BLaER1 (cell line): ENCODE measurements around the gene OSBPL5.

Experiments
- H3K27ac ChIP-seq: shearing (Covaris generic); formaldehyde crosslinking; 2 replicates; pipeline ENCODE4 v1.8.1; 2022
- H3K27me3 ChIP-seq: shearing (Covaris generic); formaldehyde crosslinking; 2 replicates; pipeline ENCODE4 v1.8.1; 2022
- H3K36me3 ChIP-seq: shearing (Covaris generic); formaldehyde crosslinking; 2 replicates; pipeline ENCODE4 v1.8.1; 2022
- H3K4me1 ChIP-seq: shearing (Covaris generic); formaldehyde crosslinking; 2 replicates; pipeline ENCODE4 v1.8.1; 2022
- H3K4me2 ChIP-seq: shearing (Covaris generic); formaldehyde crosslinking; 2 replicates; pipeline ENCODE4 v1.8.1; 2022
- H3K4me3 ChIP-seq: shearing (Covaris generic); formaldehyde crosslinking; 2 replicates; pipeline ENCODE4 v1.8.1; 2022
- H3K9ac ChIP-seq: shearing (Covaris generic); formaldehyde crosslinking; 2 replicates; pipeline ENCODE4 v1.8.1; 2022
- H3K9me3 ChIP-seq: shearing (Covaris generic); formaldehyde crosslinking; 2 replicates; pipeline ENCODE4 v1.8.1; 2022
- H4K20me1 ChIP-seq: shearing (Covaris generic); formaldehyde crosslinking; 2 replicates; pipeline ENCODE4 v1.8.1; 2022
- Cebpa-rat ChIP-seq: shearing (Covaris generic); IDR thresholded peaks from 2 replicates; pipeline ENCODE4 v1.8.1; 2022

OSBPL5 gene

DNA sequence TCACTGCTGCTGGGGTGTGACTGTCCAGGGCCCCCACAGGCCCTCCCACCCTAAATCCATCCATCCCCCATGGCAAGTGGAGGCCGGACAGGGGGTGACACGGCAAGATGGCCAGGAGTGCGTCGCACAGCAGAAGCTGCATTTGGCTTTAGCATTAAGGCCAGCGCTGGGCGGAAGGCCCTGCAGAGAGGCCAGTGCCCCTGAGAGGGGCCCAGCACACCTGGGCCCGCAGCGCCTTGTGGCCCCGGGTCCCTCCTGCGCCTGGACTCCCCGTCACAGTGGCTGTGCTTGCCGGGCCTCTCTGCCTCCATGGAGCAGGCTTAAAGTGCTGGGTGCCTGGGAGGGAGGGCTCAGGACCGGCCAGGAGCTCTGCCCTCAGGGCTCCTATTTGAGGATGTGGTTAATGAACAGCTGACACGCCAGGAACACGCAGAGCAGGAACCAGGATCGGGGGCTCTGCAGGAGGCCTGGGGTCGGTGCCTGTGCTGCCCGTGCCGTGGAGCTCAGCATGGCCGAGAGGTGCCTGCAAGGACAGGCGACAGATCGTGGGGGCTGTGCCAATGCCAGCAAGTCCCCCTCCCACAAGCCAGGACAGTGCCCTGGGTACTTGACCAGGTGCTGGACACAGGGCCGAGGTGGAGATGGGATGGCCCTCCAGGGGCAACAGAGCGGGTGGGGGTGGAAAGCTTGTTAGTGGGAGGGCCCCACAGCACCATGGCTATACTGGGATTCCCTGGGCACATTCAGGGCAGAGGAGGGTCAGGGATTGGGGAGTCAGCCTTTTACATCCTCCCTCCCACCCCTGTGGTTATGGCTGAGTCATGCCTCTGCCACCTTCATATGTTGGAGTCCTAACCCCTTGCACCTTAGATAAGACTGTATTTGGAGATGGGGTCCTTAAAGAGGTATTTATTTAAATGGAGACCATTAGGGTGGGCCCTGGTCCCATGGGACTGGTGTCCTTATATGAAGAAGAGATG is 77.0 kb downstream of the OSBPL5 start:
- peaks cover 15% of the 10 kb centered on the region; the same call in 1 of the 2 replicates for H4K20me1 ChIP-seq
- H3K27ac ChIP-seq, result no peak overlapping the region
- no peak overlapping the region; the same call in 1 of the 2 replicates for H3K4me2 ChIP-seq
- peaks cover 11% of the 10 kb centered on the region for H3K4me1 ChIP-seq
- TF ChIP-seq Cebpa-rat, result no peak
- no peak overlapping the region for H3K4me3 ChIP-seq
- peaks cover 35% of the 10 kb centered on the region; the same call in 1 of the 2 replicates for H3K36me3 ChIP-seq
- no peak overlapping the region for H3K9ac ChIP-seq
- H3K9me3 ChIP-seq, result no peaks in the 10 kb centered on the region
- no peaks in the 10 kb centered on the region for H3K27me3 ChIP-seq

DNA sequence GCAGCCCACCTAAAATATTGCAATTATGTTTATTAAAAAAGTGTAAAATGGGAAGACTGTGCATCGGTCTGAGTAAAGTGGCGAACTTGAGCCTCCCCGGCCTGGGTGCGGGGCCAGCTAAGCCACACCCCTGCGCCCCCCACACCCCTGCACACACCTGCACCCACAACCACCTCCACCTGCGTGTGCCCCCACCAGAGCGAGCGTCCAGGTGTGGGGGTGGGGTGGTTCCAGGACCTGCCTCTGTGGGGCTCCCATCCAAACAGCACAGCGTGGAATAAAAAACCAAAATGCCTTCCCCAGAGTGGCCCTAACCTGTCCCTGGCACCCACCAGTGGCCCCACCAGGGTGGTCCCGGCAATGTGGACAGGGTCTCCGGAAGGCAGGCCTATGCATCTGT is 77.7 kb downstream of the OSBPL5 start:
- H3K9ac ChIP-seq, result no peak overlapping the region
- H3K4me1 ChIP-seq, result peaks cover 11% of the 10 kb centered on the region
- H3K27ac ChIP-seq, result no peak overlapping the region
- no peak overlapping the region for H3K4me3 ChIP-seq
- 0 out of 2 replicates have a peak, but pooled peaks cover 14% of the 10 kb centered on the region for H4K20me1 ChIP-seq
- H3K27me3 ChIP-seq, result no peaks in the 10 kb centered on the region
- H3K9me3 ChIP-seq, result no peaks in the 10 kb centered on the region
- H3K36me3 ChIP-seq, result peaks cover 27% of the 10 kb centered on the region; the same call in 1 of the 2 replicates
- TF ChIP-seq Cebpa-rat, result no peak
- H3K4me2 ChIP-seq, result no peak overlapping the region

DNA sequence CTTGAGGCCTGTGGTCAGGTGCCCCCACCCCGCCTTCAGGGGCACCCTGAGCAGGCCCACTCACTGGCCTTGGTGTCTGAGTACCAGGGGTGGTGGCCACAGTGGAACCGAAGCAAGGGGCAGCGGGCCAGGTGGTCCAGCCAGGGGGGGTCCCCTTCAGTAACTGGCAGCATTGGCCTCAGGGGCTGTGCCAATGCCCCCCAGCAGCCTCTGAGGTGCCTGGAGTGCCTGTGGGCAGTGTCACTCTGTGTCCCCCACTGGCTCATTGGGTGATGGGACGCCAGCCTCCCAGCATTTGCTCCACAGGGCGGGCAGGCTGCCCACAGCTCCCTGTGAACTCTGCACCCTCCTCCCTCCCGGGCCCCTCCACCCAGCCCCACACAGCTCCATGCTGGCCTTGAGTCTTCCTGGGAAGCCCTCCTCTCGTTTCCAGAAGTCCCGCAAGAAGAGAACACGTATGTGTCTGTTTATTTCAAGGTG is 78.4 kb downstream of the OSBPL5 start:
- no peaks in the 10 kb centered on the region for H3K27me3 ChIP-seq
- TF ChIP-seq Cebpa-rat, result no peak
- H3K4me2 ChIP-seq, result no peak overlapping the region
- H4K20me1 ChIP-seq, result 0 out of 2 replicates have a peak, but pooled peaks cover 14% of the 10 kb centered on the region
- H3K4me1 ChIP-seq, result peaks cover 11% of the 10 kb centered on the region
- peaks cover 25% of the 10 kb centered on the region; the same call in 1 of the 2 replicates for H3K36me3 ChIP-seq
- H3K27ac ChIP-seq, result no peak overlapping the region
- no peak overlapping the region for H3K9ac ChIP-seq
- H3K4me3 ChIP-seq, result no peak overlapping the region
- H3K9me3 ChIP-seq, result no peaks in the 10 kb centered on the region

DNA sequence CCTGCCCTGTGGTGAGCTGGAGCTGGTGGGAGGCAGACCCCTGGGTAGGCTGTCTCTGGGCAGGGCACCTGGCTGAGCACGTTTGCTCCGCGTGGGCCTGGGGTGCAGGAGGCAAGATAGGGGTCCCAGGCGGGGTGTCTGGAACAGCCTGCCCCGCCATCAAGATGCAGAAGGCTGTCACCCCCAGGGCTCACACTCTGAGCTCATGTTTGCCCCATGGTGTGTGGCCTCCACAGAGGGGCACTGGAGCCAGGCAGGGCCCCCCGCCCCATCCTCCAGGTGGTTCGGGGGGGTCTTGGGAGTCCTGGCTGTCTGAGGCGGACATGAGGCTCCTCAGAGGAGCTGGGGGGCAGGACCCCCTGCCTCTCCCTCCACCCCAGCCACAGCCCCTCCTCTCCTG is 79.0 kb downstream of the OSBPL5 start:
- no peak overlapping the region for H3K27ac ChIP-seq
- H4K20me1 ChIP-seq, result 0 out of 2 replicates have a peak, but pooled peaks cover 10% of the 10 kb centered on the region
- no peak overlapping the region for H3K4me2 ChIP-seq
- peaks cover 25% of the 10 kb centered on the region; the same call in 1 of the 2 replicates for H3K36me3 ChIP-seq
- no peak overlapping the region for H3K9ac ChIP-seq
- no peaks in the 10 kb centered on the region for H3K27me3 ChIP-seq
- H3K4me3 ChIP-seq, result no peak overlapping the region
- TF ChIP-seq Cebpa-rat, result no peak
- H3K9me3 ChIP-seq, result no peaks in the 10 kb centered on the region
- peaks cover 11% of the 10 kb centered on the region for H3K4me1 ChIP-seq

DNA sequence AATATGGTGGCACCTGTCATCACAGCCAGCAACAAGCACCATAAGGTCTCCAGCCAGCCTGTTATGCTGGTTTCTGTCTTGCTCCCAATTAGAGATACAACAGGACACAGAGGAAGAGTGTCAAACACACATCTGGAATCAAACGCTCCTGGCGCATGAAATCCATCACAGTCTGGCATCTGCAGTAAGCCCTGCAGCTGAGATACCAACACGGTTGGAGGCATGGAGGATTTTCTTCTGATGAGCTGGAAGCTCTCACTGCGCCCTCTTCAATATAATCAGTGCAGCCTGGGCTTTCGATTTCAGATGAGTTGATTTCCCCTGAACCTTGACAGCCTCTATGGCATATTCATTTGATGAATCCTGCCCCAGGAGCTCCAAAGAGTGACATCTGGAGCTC is 80.1 kb downstream of the OSBPL5 start:
- no peak for TF ChIP-seq Cebpa-rat
- Histone ChIP-seq H3K9ac (no peak overlapping the region), H3K27me3 (no peaks in the 10 kb centered on the region), H3K27ac (no peak overlapping the region), H3K4me1 (peaks cover 11% of the 10 kb centered on the region), H3K36me3 (peaks cover 15% of the 10 kb centered on the region; the same call in 1 of the 2 replicates), H3K4me3 (no peak overlapping the region), H4K20me1 (0 out of 2 replicates have a peak, but pooled peaks cover 10% of the 10 kb centered on the region), H3K4me2 (no peak overlapping the region), H3K9me3 (no peaks in the 10 kb centered on the region)

DNA sequence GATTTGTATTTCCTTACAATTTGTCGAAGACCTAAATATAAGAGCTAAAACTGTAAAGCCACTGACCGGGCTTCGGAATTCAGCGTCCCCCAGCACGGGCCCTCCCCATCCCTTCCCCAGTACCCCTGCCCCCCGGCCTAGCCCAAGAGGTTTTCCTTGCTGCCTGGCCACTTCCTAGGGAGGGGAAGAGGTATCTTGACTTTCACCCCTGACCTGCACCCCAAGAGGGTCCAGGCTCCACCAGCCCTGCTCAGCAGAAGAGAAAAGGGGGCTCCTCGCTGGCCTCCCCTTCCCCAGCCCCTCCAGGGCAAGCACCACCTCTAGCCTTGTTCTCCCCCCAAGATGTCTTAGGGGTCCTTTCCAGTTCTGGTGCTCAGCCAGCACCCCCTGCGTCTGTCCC is 81.8 kb downstream of the OSBPL5 start:
- no peak overlapping the region for H3K4me3 ChIP-seq
- no peak overlapping the region for H3K27ac ChIP-seq
- H3K9ac ChIP-seq, result no peak overlapping the region
- no peaks in the 10 kb centered on the region for H3K36me3 ChIP-seq
- no peaks in the 10 kb centered on the region for H3K27me3 ChIP-seq
- no peak for TF ChIP-seq Cebpa-rat
- H4K20me1 ChIP-seq, result 0 out of 2 replicates have a peak, but pooled peaks cover 5% of the 10 kb centered on the region
- H3K4me1 ChIP-seq, result peaks cover 6% of the 10 kb centered on the region
- H3K9me3 ChIP-seq, result no peaks in the 10 kb centered on the region
- no peak overlapping the region for H3K4me2 ChIP-seq

DNA sequence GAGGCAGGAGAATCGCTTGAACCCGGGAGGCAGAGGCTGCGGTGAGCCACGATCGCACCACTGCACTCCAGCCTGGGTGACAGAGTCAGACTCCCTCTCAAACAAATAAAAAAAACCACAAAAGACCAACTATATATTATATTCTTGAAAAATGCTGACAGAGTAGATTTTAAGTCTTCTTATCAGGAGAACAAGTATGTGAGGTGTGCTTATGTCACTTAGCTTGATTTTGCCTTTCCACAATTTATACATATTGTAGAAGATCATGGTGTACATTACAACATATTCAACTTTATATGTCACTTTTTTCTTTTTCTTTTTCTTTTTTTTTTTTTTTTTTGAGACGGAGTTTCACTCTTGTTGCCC is 83.7 kb downstream of the OSBPL5 start:
- Histone ChIP-seq H3K9ac (no peak overlapping the region), H4K20me1 (no peaks in the 10 kb centered on the region), H3K27ac (no peak overlapping the region), H3K4me3 (no peak overlapping the region), H3K9me3 (no peaks in the 10 kb centered on the region), H3K36me3 (no peaks in the 10 kb centered on the region), H3K4me1 (no peaks in the 10 kb centered on the region), H3K4me2 (no peak overlapping the region), H3K27me3 (no peaks in the 10 kb centered on the region)
- no peak for TF ChIP-seq Cebpa-rat

DNA sequence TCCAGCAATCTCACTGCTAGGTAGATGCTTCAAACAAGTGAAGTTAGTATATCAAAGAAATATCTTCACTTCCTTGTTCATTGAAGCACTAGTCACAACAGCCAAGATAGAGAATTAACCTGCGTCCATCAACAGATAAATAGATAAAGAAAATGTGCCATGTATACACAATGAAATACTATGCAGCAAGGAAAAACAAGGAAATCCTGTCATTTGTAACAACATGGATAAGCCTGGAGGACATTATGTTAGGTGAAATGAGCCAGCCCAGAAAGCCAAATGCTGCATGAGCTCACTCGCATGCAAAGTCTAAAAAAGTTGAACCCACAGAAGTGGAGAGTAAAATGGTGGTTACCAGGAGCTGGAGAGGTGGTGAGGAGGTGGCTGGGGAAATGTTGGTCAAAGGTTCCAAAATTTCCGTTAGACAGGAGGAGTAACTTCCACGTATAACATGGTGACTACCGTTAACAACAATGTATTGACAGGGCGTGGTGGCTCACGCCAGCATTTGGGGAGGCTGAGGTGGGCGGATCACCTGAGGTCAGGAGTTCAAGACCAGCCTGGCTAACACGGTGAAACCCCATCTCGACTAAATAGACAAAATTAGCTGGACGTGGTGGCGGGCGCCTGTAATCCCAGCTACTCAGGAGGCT is 84.3 kb downstream of the OSBPL5 start:
- Histone ChIP-seq H3K4me3 (no peak overlapping the region), H3K9ac (no peak overlapping the region), H3K4me1 (no peaks in the 10 kb centered on the region), H3K9me3 (no peaks in the 10 kb centered on the region), H3K27ac (no peak overlapping the region), H3K4me2 (no peak overlapping the region), H3K27me3 (no peaks in the 10 kb centered on the region), H4K20me1 (no peaks in the 10 kb centered on the region), H3K36me3 (no peaks in the 10 kb centered on the region)
- TF ChIP-seq Cebpa-rat, result no peak

DNA sequence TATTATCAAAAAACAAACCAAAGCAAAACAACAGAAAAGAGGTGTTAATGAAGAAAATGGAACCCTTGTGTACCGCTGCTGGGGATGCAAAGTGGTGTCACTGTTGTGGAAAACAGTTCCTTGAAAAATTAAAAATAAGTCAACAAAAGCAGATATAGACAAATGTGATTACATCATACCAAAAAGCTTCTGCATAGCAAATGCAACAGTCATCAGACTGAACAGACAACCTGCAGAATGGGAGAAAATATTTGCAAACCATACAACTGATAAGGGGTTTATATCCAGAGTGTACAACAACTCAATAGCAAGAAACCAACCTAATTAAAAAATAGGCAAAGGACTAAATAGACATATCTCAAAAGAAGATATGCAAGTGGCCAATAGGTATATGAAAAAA is 85.0 kb downstream of the OSBPL5 start:
- no peak overlapping the region for H3K9ac ChIP-seq
- no peak overlapping the region for H3K27ac ChIP-seq
- no peaks in the 10 kb centered on the region for H3K36me3 ChIP-seq
- no peak overlapping the region for H3K4me3 ChIP-seq
- no peak for TF ChIP-seq Cebpa-rat
- no peaks in the 10 kb centered on the region for H3K4me1 ChIP-seq
- no peak overlapping the region for H3K4me2 ChIP-seq
- H4K20me1 ChIP-seq, result no peaks in the 10 kb centered on the region
- H3K9me3 ChIP-seq, result no peaks in the 10 kb centered on the region
- H3K27me3 ChIP-seq, result no peaks in the 10 kb centered on the region
